Neural progenitor cell (in vitro differentiated cells): ENCODE data around the gene GRM3.

ENCODE experiments used
- CTCF ChIP-seq: fragments of 200-600 bp; sonication (generic); IDR thresholded peaks from 2 replicates; pipeline ENCODE4 v1.5.1; 2017; ENCODE audit warnings: antibody characterized with exemption, mild to moderate bottlenecking
- EZH2phosphoT487 ChIP-seq: fragments of 200-600 bp; sonication (generic); IDR thresholded peaks from 2 replicates; pipeline ENCODE4 v1.6.1; 2017; ENCODE audit warnings: antibody characterized with exemption

DNA sequence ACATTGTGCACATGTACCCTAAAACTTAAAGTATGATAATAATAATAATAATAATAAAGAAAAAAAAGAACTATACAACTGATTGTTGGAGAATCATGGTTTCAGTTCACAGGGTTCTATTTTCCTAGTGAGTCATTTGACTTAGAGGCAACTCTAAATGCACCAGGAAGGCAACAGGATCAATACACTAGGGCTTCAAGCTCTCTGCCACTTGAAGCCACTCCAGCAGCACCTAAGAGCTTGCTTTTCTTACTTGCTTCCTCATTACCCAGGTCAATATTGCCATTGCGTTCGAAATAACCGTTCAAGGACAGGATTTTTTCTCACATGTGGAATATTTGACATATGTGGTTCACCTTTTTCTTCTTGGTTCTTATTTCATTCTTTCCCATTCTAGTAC lies 189.7 kb downstream of the GRM3 start:
- TF ChIP-seq CTCF (no peak), EZH2phosphoT487 (no peak)
